ENCODE results near the gene SLC26A6.

SLC26A6 gene

GRCh38 chr3:48635222-48636021 lies at the start of gene SLC26A6:
SLC26A6 (minus strand) TSS chr3:48635461; CDS start chr3:48635393, 68 bp downstream.
- in situ Hi-C loops (cut with HindIII; ENCODE audit: low sequenced_read_pairs): loop anchor here (10.0 kb wide), 2 partner anchors 81 to 161 kb away; partner anchors contain the start of gene PFKFB4

GRCh38 chr3:48684480-48685143 lies 49.4 kb upstream of the SLC26A6 start:
- in situ Hi-C loops (cut with HindIII; ENCODE audit: low sequenced_read_pairs): no loop called here

GRCh38 chr3:48684054-48684349 lies 48.7 kb upstream of the SLC26A6 start:
- in situ Hi-C loops (cut with HindIII; ENCODE audit: low sequenced_read_pairs): no loop called here

GRCh38 chr3:48682786-48683185 lies 47.5 kb upstream of the SLC26A6 start:
- in situ Hi-C loops (cut with HindIII; ENCODE audit: low sequenced_read_pairs): no loop called here

GRCh38 chr3:48681974-48682610 lies 46.8 kb upstream of the SLC26A6 start:
- in situ Hi-C loops (cut with HindIII; ENCODE audit: low sequenced_read_pairs): no loop called here

GRCh38 chr3:48681541-48681880 lies 46.2 kb upstream of the SLC26A6 start:
- in situ Hi-C loops (cut with HindIII; ENCODE audit: low sequenced_read_pairs): no loop called here

GRCh38 chr3:48680811-48681540 lies 45.7 kb upstream of the SLC26A6 start:
- in situ Hi-C loops (cut with HindIII; ENCODE audit: low sequenced_read_pairs): no loop called here

GRCh38 chr3:48679411-48680391 lies 44.4 kb upstream of the SLC26A6 start:
- in situ Hi-C loops (cut with HindIII; ENCODE audit: low sequenced_read_pairs): no loop called here

- in situ Hi-C loops (cut with HindIII; ENCODE audit: low sequenced_read_pairs): no loop called here
Observed at GRCh38 chr3:48678566-48679380, 43.5 kb upstream of the SLC26A6 start.

- in situ Hi-C loops (cut with HindIII; ENCODE audit: low sequenced_read_pairs): no loop called here
Observed at GRCh38 chr3:48678056-48678455, 42.8 kb upstream of the SLC26A6 start.

GRCh38 chr3:48674505-48674904 lies 39.2 kb upstream of the SLC26A6 start:
- in situ Hi-C loops (cut with HindIII; ENCODE audit: low sequenced_read_pairs): no loop called here

- in situ Hi-C loops (cut with HindIII; ENCODE audit: low sequenced_read_pairs): no loop called here
Observed at GRCh38 chr3:48672522-48672921, 37.3 kb upstream of the SLC26A6 start.

GRCh38 chr3:48664929-48665328 lies 29.7 kb upstream of the SLC26A6 start:
- in situ Hi-C loops (cut with HindIII; ENCODE audit: low sequenced_read_pairs): no loop called here

- in situ Hi-C loops (cut with HindIII; ENCODE audit: low sequenced_read_pairs): no loop called here
Observed at GRCh38 chr3:48664313-48664644, 29.0 kb upstream of the SLC26A6 start.

- in situ Hi-C loops (cut with HindIII; ENCODE audit: low sequenced_read_pairs): no loop called here
Observed at GRCh38 chr3:48663489-48664312, 28.4 kb upstream of the SLC26A6 start.

GRCh38 chr3:48662753-48663488 lies 27.7 kb upstream of the SLC26A6 start, which contains the start of gene CELSR3:
CELSR3 (minus strand) TSS chr3:48662886; CDS start chr3:48662634, 252 bp downstream.
- in situ Hi-C loops (cut with HindIII; ENCODE audit: low sequenced_read_pairs): no loop called here

- in situ Hi-C loops (cut with HindIII; ENCODE audit: low sequenced_read_pairs): no loop called here
Observed at GRCh38 chr3:48662145-48662752, 27.0 kb upstream of the SLC26A6 start.
